HEK293 (cell line): ENCODE results near the gene PODXL2.

Experiments used
- CTCF ChIA-PET: fragments of 350-600 bp; formaldehyde crosslinking; extraction: SDS; loops from one replicate; lab custom pipeline; 2021; ENCODE audit warnings: antibody characterized with exemption; lab: Yijun Ruan, JAX
- POLR2A ChIA-PET: fragments of 300-600 bp; formaldehyde crosslinking; extraction: SDS; loops from one replicate; lab custom pipeline; 2020; ENCODE audit warnings: antibody characterized with exemption, inconsistent platforms; lab: Yijun Ruan, JAX
- H3K27ac ChIP-seq: fragments of 200-500 bp; sonication (Bioruptor generic); 2 replicates; pipeline ENCODE4 v1.5.1; 2014; ENCODE audit warnings: low read depth, low read length, control low read depth, inconsistent platforms; ENCODE audit errors: extremely low read depth
- H3K36me3 ChIP-seq, 2 experiments: fragments of 200-500 bp in 1 of 2; sonication (Bioruptor generic) in 1 of 2; 1 replicate in 1 of 2; 2 replicates in 1 of 2; pipeline ENCODE4 v1.5.1; 2014 to 2017; ENCODE audit warnings: inconsistent platforms in 2 of 2, low read length in 2 of 2; ENCODE audit not compliant: control insufficient read depth in 2 of 2, insufficient read depth in 1 of 2
- H3K4me1 ChIP-seq: fragments of 200-500 bp; sonication (Bioruptor generic); 2 replicates; pipeline ENCODE4 v1.5.1; 2014; ENCODE audit warnings: mild to moderate bottlenecking, low read length, inconsistent platforms; ENCODE audit not compliant: control insufficient read depth, insufficient read depth
- H3K4me3 ChIP-seq: 2 replicates; pipeline ENCODE4 v1.5.1; 2011; ENCODE audit warnings: low read depth, mild to moderate bottlenecking, control low read depth, low read length, moderate library complexity
- H3K9me3 ChIP-seq: fragments of 200-500 bp; sonication (Bioruptor generic); 2 replicates; pipeline ENCODE4 v1.5.1; 2014; ENCODE audit warnings: low read depth, low read length, inconsistent platforms; ENCODE audit not compliant: control insufficient read depth, insufficient read depth
- AEBP2 ChIP-seq: fragments of 450-650 bp; formaldehyde crosslinking; IDR thresholded peaks from 2 replicates; pipeline ENCODE4 v1.5.1; 2016; ENCODE audit warnings: missing biosample characterization, missing genetic modification characterization, borderline replicate concordance
- KLF10 ChIP-seq: fragments of 450-650 bp; IDR thresholded peaks from 2 replicates; pipeline ENCODE4 v1.5.1; 2018; ENCODE audit warnings: missing biosample characterization, mild to moderate bottlenecking, missing genetic modification characterization
- KLF7 ChIP-seq: fragments of 450-650 bp; formaldehyde crosslinking; IDR thresholded peaks from 2 replicates; pipeline ENCODE4 v1.5.1; 2016; ENCODE audit warnings: missing biosample characterization, missing genetic modification characterization, borderline replicate concordance
- KLF9 ChIP-seq: fragments of 450-650 bp; formaldehyde crosslinking; IDR thresholded peaks from 2 replicates; pipeline ENCODE4 v1.5.1; 2016; ENCODE audit warnings: missing biosample characterization, missing genetic modification characterization, low read depth
- RBAK ChIP-seq: fragments of 450-650 bp; formaldehyde crosslinking; IDR thresholded peaks from 2 replicates; pipeline ENCODE4 v1.5.1; 2016; ENCODE audit warnings: missing biosample characterization, missing genetic modification characterization
- YY1 ChIP-seq: fragments of 450-650 bp; formaldehyde crosslinking; IDR thresholded peaks from 2 replicates; pipeline ENCODE4 v1.5.1; 2018; ENCODE audit warnings: missing biosample characterization, missing genetic modification characterization
- YY2 ChIP-seq: fragments of 450-650 bp; formaldehyde crosslinking; IDR thresholded peaks from 2 replicates; pipeline ENCODE4 v1.5.1; 2016; ENCODE audit warnings: missing biosample characterization, missing genetic modification characterization
- ZBTB11 ChIP-seq: fragments of 450-650 bp; formaldehyde crosslinking; conservative IDR thresholded peaks from 2 replicates; pipeline ENCODE4 v1.5.1; 2016; ENCODE audit warnings: low read depth, missing biosample characterization, missing genetic modification characterization
- ZFP3 ChIP-seq: fragments of 450-650 bp; formaldehyde crosslinking; IDR thresholded peaks from 2 replicates; pipeline ENCODE4 v1.5.1; 2016; ENCODE audit warnings: low read depth, missing biosample characterization, missing genetic modification characterization
- ZFP69B ChIP-seq: fragments of 450-650 bp; formaldehyde crosslinking; IDR thresholded peaks from 2 replicates; pipeline ENCODE4 v1.5.1; 2016; ENCODE audit warnings: missing biosample characterization, missing genetic modification characterization
- ZIC2 ChIP-seq: fragments of 450-650 bp; formaldehyde crosslinking; IDR thresholded peaks from 2 replicates; pipeline ENCODE4 v1.5.1; 2016; ENCODE audit warnings: missing biosample characterization, missing genetic modification characterization
- ZNF146 ChIP-seq: fragments of 450-650 bp; formaldehyde crosslinking; IDR thresholded peaks from 2 replicates; pipeline ENCODE4 v1.5.1; 2016; ENCODE audit warnings: missing biosample characterization, missing genetic modification characterization
- ZNF16 ChIP-seq: fragments of 450-650 bp; formaldehyde crosslinking; IDR thresholded peaks from 2 replicates; pipeline ENCODE4 v1.5.1; 2016; ENCODE audit warnings: low read depth, missing biosample characterization, missing genetic modification characterization
- ZNF221 ChIP-seq: fragments of 450-650 bp; formaldehyde crosslinking; IDR thresholded peaks from 2 replicates; pipeline ENCODE4 v1.5.1; 2017; ENCODE audit warnings: missing biosample characterization, missing genetic modification characterization, borderline replicate concordance
- ZNF266 ChIP-seq: fragments of 450-650 bp; formaldehyde crosslinking; IDR thresholded peaks from 2 replicates; pipeline ENCODE4 v1.5.1; 2016; ENCODE audit warnings: missing biosample characterization, missing genetic modification characterization, low read depth
- ZNF324 ChIP-seq: fragments of 450-650 bp; formaldehyde crosslinking; IDR thresholded peaks from 2 replicates; pipeline ENCODE4 v1.5.1; 2016; ENCODE audit warnings: missing biosample characterization, missing genetic modification characterization
- ZNF350 ChIP-seq: fragments of 450-650 bp; formaldehyde crosslinking; IDR thresholded peaks from 2 replicates; pipeline ENCODE4 v1.5.0; 2017; ENCODE audit warnings: missing biosample characterization, mild to moderate bottlenecking, missing genetic modification characterization
- ZNF366 ChIP-seq: fragments of 450-650 bp; formaldehyde crosslinking; conservative IDR thresholded peaks from 2 replicates; pipeline ENCODE4 v1.5.1; 2016; ENCODE audit warnings: missing biosample characterization, missing genetic modification characterization
- ZNF394 ChIP-seq: fragments of 450-650 bp; formaldehyde crosslinking; IDR thresholded peaks from 2 replicates; pipeline ENCODE4 v1.5.1; 2016; ENCODE audit warnings: missing biosample characterization, missing genetic modification characterization, mild to moderate bottlenecking, moderate library complexity, borderline replicate concordance
- ZNF433 ChIP-seq: fragments of 450-650 bp; formaldehyde crosslinking; IDR thresholded peaks from 2 replicates; pipeline ENCODE4 v1.5.1; 2016; ENCODE audit warnings: missing biosample characterization, missing genetic modification characterization, low read depth
- ZNF48 ChIP-seq: fragments of 450-650 bp; formaldehyde crosslinking; IDR thresholded peaks from 2 replicates; pipeline ENCODE4 v1.5.1; 2016; ENCODE audit warnings: missing biosample characterization, missing genetic modification characterization
- ZNF529 ChIP-seq: fragments of 450-650 bp; formaldehyde crosslinking; IDR thresholded peaks from 2 replicates; pipeline ENCODE4 v1.5.1; 2017; ENCODE audit warnings: missing genetic modification characterization, missing biosample characterization; ENCODE audit not compliant: insufficient replicate concordance
- ZNF600 ChIP-seq: fragments of 450-650 bp; formaldehyde crosslinking; IDR thresholded peaks from 2 replicates; pipeline ENCODE4 v1.5.1; 2016; ENCODE audit warnings: missing biosample characterization, missing genetic modification characterization
- ZNF610 ChIP-seq: fragments of 450-650 bp; formaldehyde crosslinking; IDR thresholded peaks from 2 replicates; pipeline ENCODE4 v1.5.1; 2016; ENCODE audit warnings: missing biosample characterization, missing genetic modification characterization, borderline replicate concordance
- ZNF629 ChIP-seq: fragments of 450-650 bp; formaldehyde crosslinking; IDR thresholded peaks from 2 replicates; pipeline ENCODE4 v1.5.1; 2017; ENCODE audit warnings: missing biosample characterization, missing genetic modification characterization
- ZNF639 ChIP-seq: fragments of 450-650 bp; formaldehyde crosslinking; IDR thresholded peaks from 2 replicates; pipeline ENCODE4 v1.5.1; 2016; ENCODE audit warnings: missing biosample characterization, missing genetic modification characterization
- ZNF658 ChIP-seq: fragments of 450-650 bp; formaldehyde crosslinking; IDR thresholded peaks from 2 replicates; pipeline ENCODE4; 2016; ENCODE audit warnings: missing biosample characterization, missing genetic modification characterization
- ZNF692 ChIP-seq: fragments of 450-650 bp; formaldehyde crosslinking; IDR thresholded peaks from 2 replicates; pipeline ENCODE4 v1.5.1; 2016; ENCODE audit warnings: missing biosample characterization, missing genetic modification characterization
- ZNF777 ChIP-seq: fragments of 450-650 bp; formaldehyde crosslinking; IDR thresholded peaks from 2 replicates; pipeline ENCODE4 v1.5.1; 2017; ENCODE audit warnings: missing biosample characterization, missing genetic modification characterization, borderline replicate concordance

The PODXL2 gene

GRCh38 chr3:127611251-127611650 is 17.7 kb upstream of the PODXL2 start:
- ChIA-PET CTCF (interaction anchor here (0.6 to 2.4 kb wide), 2 partner anchors 13 to 36 kb away, joined by 6 to 8 read pairs; partner anchors contain the start of gene MCM2), POLR2A (interaction anchor here (0.7 kb wide), 1 partner anchor 13 kb away, joined by 3 read pairs; the partner anchor contains the start of gene MCM2)
- Histone ChIP-seq H3K4me1 (no peaks in the 10 kb centered on the region), H3K36me3 (peaks cover 11 to 96% of the 10 kb centered on the region in 2 experiments), H3K27ac (no peak overlapping the region), H3K9me3 (no peaks in the 10 kb centered on the region), H3K4me3 (no peak overlapping the region)
- TF ChIP-seq KLF9 (no peak), ZNF366 (tag by site-specific recombination) (no peak), ZFP3 (tag by site-specific recombination) (no peak), ZNF658 (no peak), YY2 (tag by site-specific recombination) (no peak), ZNF16 (no peak), ZNF600 (no peak)
- TF ChIP-seq, all 188 proteins: peak for 0

- Histone ChIP-seq H3K4me1 (no peaks in the 10 kb centered on the region), H3K36me3 (peaks cover 11 to 96% of the 10 kb centered on the region in 2 experiments), H3K4me3 (no peak overlapping the region), H3K9me3 (no peaks in the 10 kb centered on the region), H3K27ac (no peak overlapping the region)
- ChIA-PET POLR2A (interaction anchor here (1.0 to 1.4 kb wide), 2 partner anchors 15 to 38 kb away, joined by 3 to 5 read pairs; partner anchors contain the start of gene MCM2), CTCF (interaction anchor here (2.4 kb wide), 1 partner anchor 38 kb away, joined by 8 read pairs; no protein-coding TSS in a partner anchor)
- TF ChIP-seq ZNF350 (tag by site-specific recombination) (no peak), ZNF529 (tag by site-specific recombination) (no peak), ZNF639 (tag by site-specific recombination) (no peak), ZNF433 (no peak), ZNF146 (no peak), ZFP69B (tag by site-specific recombination) (no peak), YY1 (tag by site-specific recombination) (no peak), KLF10 (tag by site-specific recombination) (no peak), RBAK (tag by site-specific recombination) (no peak), ZNF777 (no peak), ZNF692 (tag by site-specific recombination) (peak; percentile 40; the same call in 1 of the 2 replicates), ZNF610 (tag by site-specific recombination) (no peak), AEBP2 (tag by site-specific recombination) (no peak), ZNF394 (tag by site-specific recombination) (peak; percentile 25; the same call in 1 of the 2 replicates), ZNF629 (tag by site-specific recombination) (0 out of 2 replicates have a peak, but pooled peaks have one; percentile 10), ZBTB11 (tag by site-specific recombination) (no peak), ZNF48 (tag by site-specific recombination) (no peak), ZNF266 (no peak), ZIC2 (tag by site-specific recombination) (peak; percentile 92), ZNF324 (no peak), KLF7 (tag by site-specific recombination) (no peak), ZNF221 (tag by site-specific recombination) (no peak)
Measured at GRCh38 chr3:127612966-127613365, 16.0 kb upstream of the PODXL2 start.
